Mucosa of descending colon (tissue), 3 donors: Measurements from ENCODE around the gene TEAD3. TPM values are rescaled to one million over a fixed set of nuclear protein-coding genes. Genes with fewer than 3 reads are reported as not detected.

Experiments
- ATAC-seq: fragments of 200-7000 bp; cut with Tn5 transposase; one replicate; pipeline ENCODE4 v1.9.1; 2020; ENCODE audit warnings: mild to moderate bottlenecking, moderate library complexity
- DNase-seq, 3 donors: peaks; one replicate each; pipeline ENCODE4 v3.0.0-alpha.2; 2020
- H3K36me3 ChIP-seq: fragments of 200-600 bp; one replicate; pipeline ENCODE4 v1.8.0; 2021; ENCODE audit warnings: low read depth, mild to moderate bottlenecking
- H3K4me1 ChIP-seq: fragments of 200-600 bp; one replicate; pipeline ENCODE4 v1.8.0; 2021; ENCODE audit warnings: low read depth, mild to moderate bottlenecking
- H3K4me3 ChIP-seq: fragments of 200-600 bp; one replicate; pipeline ENCODE4 v1.8.0; 2021; ENCODE audit warnings: mild to moderate bottlenecking
- H3K9me3 ChIP-seq: fragments of 200-600 bp; one replicate; pipeline ENCODE4 v1.8.0; 2021; ENCODE audit warnings: mild to moderate bottlenecking
- intact Hi-C, 2 donors: fragments of 100-400 bp; cut with DNase I in 1 of 2; cut with micrococcal nuclease in 1 of 2; formaldehyde crosslinking; loops; one replicate each; pipeline versions ENCODE4 v1.11.0 to v1.11.1; 2022; cut with DNase I, micrococcal nuclease
- total RNA-seq, 3 donors: library from RNA; stranded (reverse); fragmentation: NEBNext Ultra II Directional in 2 of 3; extraction: Animal tissue kit (Norgen Biotek cat#: 25700) in 2 of 3; gene quantifications; one replicate each; pipeline versions ENCODE4 v1.2.1 to v1.2.4, GENCODE V29; 2021 to 2023
- TF ChIP-seq, protein P1 (sequence below): fragments of 200-600 bp; IDR thresholded peaks from one replicate; pipeline ENCODE4 v1.8.0; 2022; ENCODE audit warnings: antibody characterized with exemption, mild to moderate bottlenecking
- donor health status: DM: no; HTN: no; CAD: no; lungs with moderate emphysema.
- donor health status: DM: no; HTN: no; CAD: no.
- donor health status: DM: no; HTN: yes; CAD: no.

Gene TEAD3
- total RNA-seq, 3 donors from 2014 or later = 28.3 to 98.0 (median 28.8) TPM

- H3K9me3 ChIP-seq = no peaks in the 10 kb centered on the region
- TF ChIP-seq, protein P1, sequence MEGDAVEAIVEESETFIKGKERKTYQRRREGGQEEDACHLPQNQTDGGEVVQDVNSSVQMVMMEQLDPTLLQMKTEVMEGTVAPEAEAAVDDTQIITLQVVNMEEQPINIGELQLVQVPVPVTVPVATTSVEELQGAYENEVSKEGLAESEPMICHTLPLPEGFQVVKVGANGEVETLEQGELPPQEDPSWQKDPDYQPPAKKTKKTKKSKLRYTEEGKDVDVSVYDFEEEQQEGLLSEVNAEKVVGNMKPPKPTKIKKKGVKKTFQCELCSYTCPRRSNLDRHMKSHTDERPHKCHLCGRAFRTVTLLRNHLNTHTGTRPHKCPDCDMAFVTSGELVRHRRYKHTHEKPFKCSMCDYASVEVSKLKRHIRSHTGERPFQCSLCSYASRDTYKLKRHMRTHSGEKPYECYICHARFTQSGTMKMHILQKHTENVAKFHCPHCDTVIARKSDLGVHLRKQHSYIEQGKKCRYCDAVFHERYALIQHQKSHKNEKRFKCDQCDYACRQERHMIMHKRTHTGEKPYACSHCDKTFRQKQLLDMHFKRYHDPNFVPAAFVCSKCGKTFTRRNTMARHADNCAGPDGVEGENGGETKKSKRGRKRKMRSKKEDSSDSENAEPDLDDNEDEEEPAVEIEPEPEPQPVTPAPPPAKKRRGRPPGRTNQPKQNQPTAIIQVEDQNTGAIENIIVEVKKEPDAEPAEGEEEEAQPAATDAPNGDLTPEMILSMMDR = no peak
- intact Hi-C loops = no loop called here
- no peaks in the 10 kb centered on the region for H3K4me1 ChIP-seq
- H3K4me3 ChIP-seq = no peak overlapping the region
- ATAC-seq (no peak), DNase-seq (no peak)
- H3K36me3 ChIP-seq = no peaks in the 10 kb centered on the region
Observed at GRCh38 chr6:35514587-35514986, 17.7 kb upstream of the TEAD3 start.

DNA sequence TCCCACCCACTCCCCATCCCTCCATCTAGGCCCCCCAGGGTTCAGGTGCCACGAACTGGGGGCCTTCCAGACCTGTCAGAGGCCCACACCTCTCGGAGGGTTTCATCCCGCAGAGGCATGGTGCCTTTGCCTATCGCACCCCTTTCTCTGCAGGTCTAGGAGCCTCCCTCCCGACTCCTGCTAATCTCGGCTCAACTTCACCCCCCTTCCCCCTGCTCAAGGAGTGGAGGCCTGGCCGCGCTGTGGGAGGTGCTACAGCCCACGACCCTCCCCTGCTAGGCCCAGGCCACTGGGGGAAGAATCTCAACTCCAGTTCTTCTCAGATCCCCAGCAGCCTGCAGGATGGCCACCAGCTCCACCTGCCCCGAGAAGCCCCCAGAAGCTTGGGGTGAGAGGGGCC is 15.9 kb upstream of the TEAD3 start, which contains the start of gene TULP1:
TSS of gene TULP1 (minus strand) at position 157 of the 400 bp plus-strand sequence. CDS start at position 119, 38 bp downstream.
- no peaks in the 10 kb centered on the region for H3K9me3 ChIP-seq
- H3K4me1 ChIP-seq = no peaks in the 10 kb centered on the region
- TF ChIP-seq, protein P1 = no peak
- no peak for ATAC-seq
- no peaks in the 10 kb centered on the region for H3K36me3 ChIP-seq
- no peak for DNase-seq
- no peak within 1 kb of the TSS for H3K4me3 ChIP-seq
- intact Hi-C loops = no loop called here

- no peak for DNase-seq
- no peaks in the 10 kb centered on the region for H3K4me1 ChIP-seq
- ATAC-seq = no peak
- H3K36me3 ChIP-seq = no peaks in the 10 kb centered on the region
- no peak overlapping the region for H3K4me3 ChIP-seq
- intact Hi-C loops = no loop called here
- TF ChIP-seq, protein P1 = no peak
- no peaks in the 10 kb centered on the region for H3K9me3 ChIP-seq
Observed at GRCh38 chr6:35512006-35512405, 15.1 kb upstream of the TEAD3 start.

- Histone ChIP-seq H3K4me3 (no peak overlapping the region), H3K9me3 (no peaks in the 10 kb centered on the region), H3K4me1 (no peaks in the 10 kb centered on the region), H3K36me3 (no peaks in the 10 kb centered on the region)
- ATAC-seq = no peak
- no peak for DNase-seq
- intact Hi-C loops = no loop called here
- TF ChIP-seq, protein P1 = no peak
Observed at GRCh38 chr6:35511562-35511941, 14.7 kb upstream of the TEAD3 start.

- Histone ChIP-seq H3K9me3 (no peaks in the 10 kb centered on the region), H3K4me3 (no peak overlapping the region), H3K4me1 (no peaks in the 10 kb centered on the region), H3K36me3 (no peaks in the 10 kb centered on the region)
- intact Hi-C loops = no loop called here
- TF ChIP-seq, protein P1 = no peak
- no peak for DNase-seq
- ATAC-seq = no peak
Observed at GRCh38 chr6:35510916-35511561, 14.2 kb upstream of the TEAD3 start.
